IPS-18c (cell line): ENCODE results near the gene TP53I3.
"Not testable (repeated sequence)": the region's sequence is repeated elsewhere in the genome, so short reads cannot be mapped to it uniquely, and the experiment has no call there.

Experiments used
- H3K4me3 ChIP-seq: 2 replicates; pipeline ENCODE4 v1.7.0; 2013; ENCODE audit warnings: low read depth, mild to moderate bottlenecking, low read length, moderate library complexity; ENCODE audit not compliant: insufficient read depth
- H3K9me3 ChIP-seq: one replicate; pipeline ENCODE4 v1.6.1; 2013; ENCODE audit warnings: mild to moderate bottlenecking, low read length, moderate library complexity; ENCODE audit not compliant: control insufficient read depth, insufficient read depth

The TP53I3 gene

GRCh38 chr2:24104906-24105305 lies 20.3 kb upstream of the TP53I3 start:
- Histone ChIP-seq H3K9me3 (no peaks in the 10 kb centered on the region), H3K4me3 (no peak overlapping the region)

- no peak overlapping the region for H3K4me3 ChIP-seq
- no peaks in the 10 kb centered on the region for H3K9me3 ChIP-seq
Observed at GRCh38 chr2:24104110-24104650, 19.5 kb upstream of the TP53I3 start.

- H3K4me3 ChIP-seq = no peak overlapping the region
- H3K9me3 ChIP-seq = no peaks in the 10 kb centered on the region
Observed at GRCh38 chr2:24102677-24103076, 18.0 kb upstream of the TP53I3 start.

GRCh38 chr2:24101992-24102391 lies 17.4 kb upstream of the TP53I3 start:
- Histone ChIP-seq H3K9me3 (no peaks in the 10 kb centered on the region), H3K4me3 (no peak overlapping the region)

- H3K4me3 ChIP-seq, H3K9me3 ChIP-seq: not testable (repeated sequence)
Observed at GRCh38 chr2:24100732-24101131, 16.1 kb upstream of the TP53I3 start.

- H3K9me3 ChIP-seq, H3K4me3 ChIP-seq: not testable (repeated sequence)
Observed at GRCh38 chr2:24095171-24095677, 10.6 kb upstream of the TP53I3 start.

- not testable (repeated sequence) for H3K9me3 ChIP-seq, H3K4me3 ChIP-seq
Observed at GRCh38 chr2:24093270-24093669, 8.6 kb upstream of the TP53I3 start.

GRCh38 chr2:24088821-24089359 lies 4.3 kb upstream of the TP53I3 start:
- Histone ChIP-seq H3K4me3 (no peak overlapping the region), H3K9me3 (no peaks in the 10 kb centered on the region)

- Histone ChIP-seq H3K4me3 (no peak overlapping the region), H3K9me3 (no peaks in the 10 kb centered on the region)
Observed at GRCh38 chr2:24087032-24087431, 2.4 kb upstream of the TP53I3 start.

- no peak overlapping the region for H3K4me3 ChIP-seq
- no peaks in the 10 kb centered on the region for H3K9me3 ChIP-seq
Observed at GRCh38 chr2:24086241-24086640, 1.6 kb upstream of the TP53I3 start.

- peak overlapping the region; percentile 73 for H3K4me3 ChIP-seq
- H3K9me3 ChIP-seq = no peaks in the 10 kb centered on the region
Observed at GRCh38 chr2:24085200-24085489, 511 bp upstream of the TP53I3 start.

GRCh38 chr2:24083567-24084385 lies 858 bp downstream of the TP53I3 start:
- Histone ChIP-seq H3K4me3 (peak overlapping the region; percentile 73), H3K9me3 (no peaks in the 10 kb centered on the region)

GRCh38 chr2:24082787-24083566 lies 1.7 kb downstream of the TP53I3 start:
- H3K4me3 ChIP-seq = peak overlapping the region; percentile 73
- no peaks in the 10 kb centered on the region for H3K9me3 ChIP-seq

- no peak overlapping the region for H3K4me3 ChIP-seq
- H3K9me3 ChIP-seq = no peaks in the 10 kb centered on the region
Observed at GRCh38 chr2:24080701-24081100, 3.9 kb downstream of the TP53I3 start.

- Histone ChIP-seq H3K9me3 (no peaks in the 10 kb centered on the region), H3K4me3 (peak overlapping the region; percentile 88)
Observed at GRCh38 chr2:24077879-24078278, 6.8 kb downstream of the TP53I3 start.

GRCh38 chr2:24077535-24077877 lies 7.1 kb downstream of the TP53I3 start:
- H3K9me3 ChIP-seq = no peaks in the 10 kb centered on the region
- peak overlapping the region; percentile 88 for H3K4me3 ChIP-seq

- Histone ChIP-seq H3K4me3 (peak overlapping the region; percentile 88), H3K9me3 (no peaks in the 10 kb centered on the region)
Observed at GRCh38 chr2:24076849-24077534, 7.6 kb downstream of the TP53I3 start.
